GM19240 (cell line): ENCODE measurements around the gene LOXL3.

Experiments
- DNase-seq: peaks from one replicate; pipeline ENCODE4 v3.0.0; 2011; ENCODE audit warnings: low spot score; ENCODE audit not compliant: insufficient read length

The LOXL3 gene

GRCh38 chr2:74553892-74554819 lies at the start of gene LOXL3, which contains the start of gene DOK1:
Gene LOXL3, minus strand, starts transcription at chr2:74553942. Its CDS starts 1,308 bp downstream, at chr2:74552634.
Gene DOK1, plus strand, starts transcription at chr2:74554720. Its CDS starts 35 bp downstream, at chr2:74554755.
- no peak for DNase-seq

DNA sequence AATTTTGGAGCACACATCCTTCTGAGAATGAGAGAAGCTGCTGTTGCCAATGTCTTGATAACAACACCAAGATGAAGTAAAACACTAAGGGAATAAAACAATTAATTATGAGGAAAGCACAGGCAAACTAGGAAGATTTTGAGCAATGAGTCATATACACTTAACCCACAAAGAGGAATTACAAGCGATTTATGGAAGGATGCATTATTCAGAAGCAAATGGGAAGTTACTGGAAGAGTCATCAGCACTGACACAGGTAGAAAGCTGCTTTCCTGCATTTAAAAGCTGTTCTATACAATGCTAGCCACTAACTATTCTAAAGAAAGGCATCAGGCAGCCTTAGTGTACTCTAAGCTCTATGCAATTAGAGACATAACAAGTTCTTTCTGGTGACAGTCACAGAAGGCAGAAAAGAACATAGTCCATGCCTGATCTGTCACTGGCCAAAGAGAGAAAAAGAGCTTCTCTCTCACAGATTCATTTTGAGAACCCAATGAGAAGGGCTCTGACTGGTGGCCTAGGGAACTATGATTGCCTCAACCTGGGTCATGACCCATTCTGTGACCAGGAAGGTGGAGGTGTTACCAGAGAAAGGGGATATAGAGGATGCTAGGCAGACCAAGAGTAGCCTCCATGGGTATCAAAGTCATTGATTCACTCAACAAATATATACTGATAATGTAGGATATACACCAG lies 49.0 kb upstream of the LOXL3 start:
- no peak for DNase-seq

DNA sequence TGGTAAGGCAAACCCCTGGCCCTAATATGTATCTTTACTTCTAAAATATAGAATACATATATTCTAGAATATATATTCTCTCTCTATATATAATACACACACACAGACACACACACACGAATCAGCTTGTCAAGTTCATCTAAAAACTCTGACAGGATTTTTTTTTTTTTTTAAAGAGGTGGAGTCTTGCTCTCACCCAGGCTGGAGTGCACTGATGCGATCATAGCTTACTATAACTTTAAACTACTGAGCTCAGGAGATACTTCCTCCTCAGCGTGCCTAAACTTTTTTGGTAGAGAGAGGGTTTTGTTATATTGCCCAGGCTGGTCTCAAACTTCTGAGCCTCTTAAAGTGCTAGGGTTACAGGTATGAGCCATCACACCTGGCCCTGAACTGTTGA lies 45.9 kb upstream of the LOXL3 start:
- no peak for DNase-seq

GRCh38 chr2:74597410-74597809 lies 43.7 kb upstream of the LOXL3 start:
- DNase-seq = no peak

GRCh38 chr2:74596584-74596983 lies 42.8 kb upstream of the LOXL3 start:
- DNase-seq = no peak

DNA sequence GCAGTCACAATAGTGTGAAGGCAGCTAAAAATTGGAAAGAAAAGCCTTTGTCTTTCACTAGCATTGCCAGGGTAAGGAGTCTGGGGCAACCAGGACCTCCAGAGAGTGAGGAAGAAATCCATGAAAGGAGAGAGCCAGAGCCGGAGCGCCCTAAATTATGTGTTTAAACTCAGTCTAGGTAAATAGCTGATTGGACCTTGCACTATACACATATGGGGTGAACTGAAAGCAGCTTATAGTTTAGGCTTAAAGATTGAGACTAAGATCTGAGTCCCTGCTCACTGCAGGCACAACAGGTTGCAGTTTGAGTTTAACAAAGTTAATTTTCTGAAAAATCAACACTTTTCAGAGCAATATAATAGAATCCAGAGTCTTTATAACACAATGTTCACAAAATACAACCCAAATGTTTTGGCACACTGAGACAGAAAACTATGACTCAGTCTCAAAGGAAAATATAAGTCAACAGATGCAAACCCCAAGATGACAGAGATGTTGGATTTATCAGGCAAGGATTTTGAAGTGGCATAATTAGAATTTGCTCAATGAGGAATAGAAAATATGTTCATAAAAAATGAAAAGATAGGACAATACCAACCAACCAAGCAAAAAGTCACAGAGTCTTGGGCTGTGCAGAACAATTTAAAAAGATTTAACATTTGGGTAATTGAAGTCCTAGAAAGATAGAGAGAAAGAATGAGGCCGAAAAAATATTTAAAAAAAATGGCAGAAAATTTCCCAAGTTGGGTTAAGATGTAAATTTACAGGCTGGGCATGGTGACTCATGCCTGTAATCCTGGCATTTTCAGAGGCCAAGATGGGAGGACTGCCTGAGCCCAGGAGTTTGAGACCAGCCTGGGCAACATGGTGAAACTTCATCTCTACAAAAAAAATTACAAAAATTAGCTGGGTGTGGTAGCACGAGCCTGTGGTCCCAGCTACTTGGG lies 40.4 kb upstream of the LOXL3 start:
- no peak for DNase-seq

DNA sequence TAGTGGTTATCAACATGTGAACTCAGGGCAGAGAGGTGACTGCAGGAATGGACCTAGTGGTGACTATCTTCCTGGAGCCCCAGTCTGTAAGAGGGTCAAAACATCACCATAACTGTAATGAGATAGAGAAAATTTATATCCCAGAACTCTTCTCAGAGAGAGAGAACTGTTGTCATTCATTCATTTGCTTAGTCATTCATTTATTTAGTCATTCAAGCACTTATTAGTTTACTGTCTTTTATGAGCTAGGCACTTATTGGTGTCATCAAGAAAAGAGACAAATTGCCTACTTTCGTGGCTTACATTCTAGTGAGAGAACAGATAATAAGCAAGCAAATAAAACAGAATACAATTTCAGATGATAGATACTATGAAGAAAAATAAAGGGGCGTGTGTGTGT lies 34.9 kb upstream of the LOXL3 start:
- DNase-seq = no peak

- DNase-seq = peak; percentile 35
Measured at GRCh38 chr2:74587664-74588277, 34.0 kb upstream of the LOXL3 start.

DNA sequence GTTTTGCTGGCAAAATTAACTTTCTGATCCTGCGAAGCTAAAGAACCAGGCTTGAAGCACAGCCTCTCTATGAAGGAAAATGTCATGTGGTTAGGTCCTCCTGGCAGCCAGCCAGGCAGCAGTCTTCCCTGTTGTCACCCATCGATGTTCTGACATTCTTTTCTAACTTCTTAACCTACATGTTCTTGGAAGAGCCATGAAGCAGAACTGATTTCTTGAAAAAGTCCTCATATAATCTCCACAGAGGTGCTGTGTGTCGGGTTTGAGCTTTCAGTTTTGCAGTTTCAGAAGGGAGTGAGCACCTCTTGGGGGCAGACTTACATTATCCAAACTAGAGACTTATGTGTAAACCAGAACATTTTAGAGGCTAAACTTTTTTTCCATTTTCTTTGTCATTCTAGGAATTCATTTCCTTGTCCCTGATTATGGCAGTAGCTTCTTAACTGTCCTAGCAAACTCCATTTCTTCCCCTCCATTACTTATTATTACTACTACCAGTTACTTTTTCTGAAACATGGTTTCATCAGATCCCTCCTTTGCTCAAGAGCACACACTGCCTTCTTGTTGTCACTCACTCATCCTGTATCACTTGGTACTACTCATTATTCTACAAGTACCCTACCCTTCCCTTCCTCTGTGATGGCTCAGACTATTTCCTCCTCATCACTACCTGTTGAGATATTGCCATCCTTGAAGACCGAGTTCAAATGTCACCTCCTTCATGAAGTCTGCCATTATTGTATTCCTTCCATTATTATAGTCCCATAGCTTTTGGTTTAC lies 31.9 kb upstream of the LOXL3 start:
- DNase-seq = no peak

DNA sequence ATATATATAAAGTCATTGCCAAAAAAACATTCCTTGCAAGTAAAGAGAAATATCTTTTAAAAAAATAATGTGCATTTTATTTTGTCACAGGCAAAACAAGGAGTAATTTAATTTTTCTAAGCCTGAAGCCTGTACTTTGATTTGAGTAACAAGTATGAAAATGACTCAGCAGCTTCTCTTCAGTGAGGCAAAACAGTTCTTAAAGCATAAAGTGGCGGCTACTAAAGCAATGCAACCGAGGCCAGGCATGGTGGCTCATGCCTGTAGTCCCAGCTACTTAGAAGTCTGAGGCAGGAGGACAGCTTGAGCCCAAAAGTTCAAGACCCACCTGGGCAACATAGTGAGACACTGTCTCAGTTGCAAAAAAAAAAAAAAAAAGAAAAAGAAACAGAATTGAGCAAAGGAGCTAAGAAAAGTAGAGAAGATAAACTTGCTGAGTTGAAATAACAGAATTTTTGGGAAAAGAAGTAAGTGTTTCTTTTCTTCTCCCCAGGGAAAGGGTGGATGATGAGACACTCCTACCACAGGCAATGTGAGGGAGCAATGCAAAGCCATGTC lies 30.4 kb upstream of the LOXL3 start:
- no peak for DNase-seq

- no peak for DNase-seq
Measured at GRCh38 chr2:74583504-74583903, 29.8 kb upstream of the LOXL3 start.

DNA sequence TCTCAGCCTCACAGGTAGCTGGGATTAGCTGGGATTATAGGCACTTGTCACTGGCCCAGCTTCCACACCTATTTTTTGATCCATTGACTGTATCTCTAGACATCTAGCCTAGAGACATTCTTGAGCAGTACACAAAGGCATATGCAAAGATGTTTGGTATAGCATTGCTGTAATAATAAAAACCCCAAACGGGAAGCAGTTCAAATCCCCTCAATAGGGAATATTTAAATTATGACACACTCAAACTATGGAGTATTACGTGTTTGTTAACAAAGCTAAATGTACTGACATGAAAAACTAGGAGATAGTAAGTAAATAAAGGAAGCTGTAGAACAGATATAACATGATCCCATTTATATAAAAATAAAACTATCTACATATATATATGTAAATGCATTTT lies 28.4 kb upstream of the LOXL3 start:
- no peak for DNase-seq

DNA sequence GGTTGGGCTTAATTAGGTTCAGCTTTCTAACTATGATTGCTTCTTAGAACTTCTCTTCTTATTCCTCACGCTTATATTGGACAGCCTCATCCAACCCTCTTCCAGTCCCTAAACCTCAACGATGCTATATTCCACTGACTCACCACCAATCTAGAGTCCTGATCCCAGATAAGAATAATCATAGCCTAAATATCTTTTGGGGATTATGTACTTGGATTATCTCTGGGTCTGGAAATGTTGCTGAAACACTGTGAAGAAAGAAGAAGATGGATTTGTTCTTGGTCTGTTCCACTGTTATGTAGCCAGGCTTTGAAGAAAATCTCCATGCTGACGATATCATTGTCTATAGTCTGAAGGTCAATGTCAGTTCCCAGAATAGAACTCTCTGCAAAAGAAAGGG lies 27.7 kb upstream of the LOXL3 start:
- DNase-seq = no peak

- DNase-seq = no peak
Measured at GRCh38 chr2:74578408-74578807, 24.7 kb upstream of the LOXL3 start.

- DNase-seq = no peak
Measured at GRCh38 chr2:74577448-74577847, 23.7 kb upstream of the LOXL3 start.

DNA sequence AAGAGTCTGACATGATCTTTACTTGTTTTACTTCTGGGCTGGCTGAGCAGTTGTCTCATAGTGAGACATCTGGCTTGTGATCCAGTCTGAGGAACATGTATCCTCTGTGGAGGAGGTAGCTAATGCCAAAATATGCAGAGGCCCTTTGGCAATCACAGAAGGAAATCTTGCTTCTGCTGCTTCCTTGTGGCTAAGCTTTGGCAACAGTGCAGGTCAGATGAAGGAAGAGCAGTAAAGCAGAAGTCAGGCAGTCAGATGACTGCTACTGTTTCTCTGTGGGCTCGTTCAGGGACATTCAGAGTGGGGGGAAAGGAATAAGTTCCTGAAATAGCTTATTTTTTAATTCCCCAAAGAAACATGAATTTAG lies 23.1 kb upstream of the LOXL3 start:
- no peak for DNase-seq

DNA sequence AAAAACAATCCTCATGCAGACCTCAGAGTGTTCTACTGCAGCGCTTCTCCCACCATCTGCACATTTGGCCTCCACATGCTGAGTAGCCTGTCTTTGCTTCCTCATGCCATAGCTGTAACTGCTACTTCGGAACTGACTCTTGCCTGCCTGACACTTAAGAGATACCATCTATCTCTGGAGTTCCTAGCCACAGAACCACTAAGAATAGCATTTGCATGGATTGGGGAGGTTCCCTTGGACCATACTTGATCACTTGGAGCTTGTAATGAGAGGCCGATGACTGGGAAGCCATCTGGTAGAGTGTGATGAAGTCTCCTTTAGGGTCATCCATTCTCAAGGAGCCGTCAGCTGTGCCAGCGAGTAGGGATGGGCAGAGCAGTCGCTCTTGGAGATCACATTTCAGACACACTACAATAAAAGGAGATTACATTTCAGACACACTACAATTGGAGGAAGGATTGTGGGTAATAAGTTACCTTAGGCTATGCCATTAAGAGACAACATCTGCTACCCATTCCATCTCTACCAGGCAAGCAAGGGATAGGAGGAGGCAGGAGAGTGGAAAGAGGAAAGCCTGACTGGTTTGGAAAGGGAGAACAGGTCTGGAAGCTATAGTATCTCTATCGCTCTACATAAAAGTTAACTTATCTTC lies 22.6 kb upstream of the LOXL3 start:
- DNase-seq = no peak

GRCh38 chr2:74575320-74575719 lies 21.6 kb upstream of the LOXL3 start:
- DNase-seq = no peak

DNA sequence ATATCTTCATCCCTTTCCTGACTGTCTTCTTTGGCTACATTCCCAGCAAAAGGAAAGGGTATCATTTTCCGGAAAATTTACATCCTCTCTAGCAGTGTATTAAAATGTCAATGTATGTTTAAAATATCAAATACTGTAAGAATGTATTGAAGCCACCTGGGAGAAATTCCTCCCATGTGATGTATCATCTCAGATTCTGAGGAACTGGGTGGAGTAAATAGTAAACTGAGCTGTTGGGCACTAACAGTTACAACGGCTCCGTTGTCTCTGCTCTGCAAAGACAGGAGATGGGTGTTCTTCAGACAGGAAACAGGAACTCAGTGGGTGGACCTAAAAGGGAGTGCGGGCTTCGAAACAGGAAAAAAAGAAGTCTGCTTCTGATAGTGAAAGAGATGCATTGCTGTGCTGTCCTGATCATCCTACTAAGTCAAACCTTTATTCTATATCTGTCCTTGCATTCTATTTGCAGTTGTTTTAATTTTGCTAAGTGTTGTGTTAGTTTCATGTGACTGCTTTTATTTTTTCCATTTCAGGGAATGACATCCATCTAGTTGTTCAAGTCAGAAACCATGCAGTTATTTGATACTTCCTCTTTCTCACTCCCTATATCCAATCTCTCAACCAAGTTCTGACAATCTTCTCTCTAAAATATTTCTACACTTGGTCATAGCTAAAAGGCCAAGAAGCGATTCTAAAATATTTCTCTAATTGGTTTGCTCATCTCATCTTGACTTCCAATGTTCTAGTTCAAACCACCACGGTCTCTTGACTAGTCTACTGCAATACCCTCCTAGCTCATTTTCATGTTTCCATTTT lies 20.2 kb upstream of the LOXL3 start:
- DNase-seq = no peak
